AML-193 (cell line): ENCODE data around the gene ZNF385D.

Source experiments
- DNase-seq, 2 experiments: peaks; one replicate each; lab custom pipeline; 2025; lab: John Stamatoyannopoulos, UW

The ZNF385D gene

GRCh38 chr3:21670386-21670785 is 80.6 kb downstream of the ZNF385D start:
- no peak for DNase-seq

GRCh38 chr3:21668012-21668411 is 83.0 kb downstream of the ZNF385D start:
- DNase-seq = no peak

DNA sequence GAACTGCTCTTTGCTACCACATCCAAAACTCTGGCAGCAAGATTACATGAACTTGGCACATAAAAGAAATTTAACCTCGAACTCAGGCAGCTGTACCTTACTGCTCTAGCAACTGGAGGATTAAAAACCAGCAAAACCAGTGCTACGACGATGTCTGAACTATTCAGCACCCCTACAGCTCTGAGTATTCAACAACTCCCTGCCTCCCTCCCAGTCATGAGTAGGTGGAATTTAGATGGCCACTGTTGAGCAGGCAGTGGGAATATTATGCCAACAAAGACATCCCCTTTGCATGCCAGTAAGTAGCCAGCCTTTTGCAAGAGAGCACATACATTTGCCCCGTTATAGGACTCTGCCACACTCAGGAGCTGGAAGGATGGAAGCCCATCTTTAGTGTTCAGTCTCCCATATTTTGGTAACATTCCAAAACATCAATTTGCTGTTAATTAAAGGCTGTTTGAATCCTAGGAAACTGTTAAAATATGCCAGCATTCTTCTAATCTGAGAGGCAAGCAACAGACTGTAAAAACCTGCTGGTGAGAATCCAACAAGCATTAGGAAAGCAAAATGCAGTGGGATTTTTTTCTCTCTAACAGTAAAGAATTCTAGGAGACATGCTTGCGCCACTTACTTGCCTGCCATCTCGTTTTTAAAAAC is 85.4 kb downstream of the ZNF385D start:
- no peak for DNase-seq

DNA sequence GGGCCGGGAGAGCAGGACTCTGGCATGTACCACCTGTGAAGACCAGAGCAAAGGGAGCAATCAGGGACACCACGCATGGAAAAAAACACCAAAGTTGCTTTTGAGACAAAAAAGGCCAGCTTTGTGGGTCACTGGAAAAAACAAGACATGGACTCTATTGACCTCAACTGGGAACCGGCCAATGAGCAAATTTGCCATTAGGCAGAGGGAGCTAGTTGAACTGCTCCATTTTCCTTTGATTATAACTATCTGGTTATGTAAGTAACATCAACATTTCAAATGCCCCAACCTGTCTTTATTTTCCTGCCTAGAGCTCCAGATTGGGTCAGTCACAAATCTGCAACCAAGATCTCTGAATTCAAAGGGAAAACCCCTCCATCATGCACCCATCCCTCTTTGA is 86.0 kb downstream of the ZNF385D start:
- no peak for DNase-seq

DNA sequence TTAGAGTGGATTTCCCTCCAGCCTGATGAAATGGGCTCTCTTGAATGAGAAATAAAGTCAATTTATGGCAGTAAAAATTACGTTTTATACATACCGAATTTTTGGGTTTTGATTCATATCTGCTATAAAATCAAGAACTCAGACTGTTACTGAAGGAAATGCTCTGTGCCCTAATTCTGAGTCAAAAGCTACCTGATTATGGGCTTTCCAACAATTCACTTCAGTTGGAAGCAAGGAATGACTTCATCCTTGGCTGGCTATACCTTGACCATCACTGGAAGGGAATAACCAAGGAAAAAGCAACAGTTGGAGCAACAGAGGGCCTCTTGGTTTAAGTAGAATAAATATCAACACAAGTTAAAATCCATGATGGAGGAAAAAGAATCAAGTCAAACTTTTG is 88.6 kb downstream of the ZNF385D start:
- DNase-seq = no peak

- no peak for DNase-seq
Observed at GRCh38 chr3:21654662-21655061, 96.3 kb downstream of the ZNF385D start.

- DNase-seq = no peak
Observed at GRCh38 chr3:21654241-21654640, 96.8 kb downstream of the ZNF385D start.

DNA sequence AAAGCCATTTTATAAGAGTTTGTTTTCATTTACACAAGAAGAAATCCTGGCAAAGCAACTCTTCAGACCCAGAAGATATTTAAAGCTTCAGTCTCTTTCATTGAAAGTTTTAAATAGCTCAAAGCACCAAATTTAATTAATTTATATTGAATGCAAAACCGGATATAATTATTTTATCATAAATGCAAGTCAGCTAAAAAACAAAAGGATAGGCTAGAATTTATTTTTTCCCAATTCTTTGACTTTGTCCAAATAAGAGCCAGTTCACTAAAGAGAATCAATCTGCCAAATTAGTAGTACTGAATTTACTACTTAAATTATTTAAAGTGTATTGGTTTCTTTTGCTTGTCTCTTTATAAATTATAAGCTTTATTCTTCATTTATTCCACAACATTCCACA is 101.5 kb downstream of the ZNF385D start:
- no peak for DNase-seq

DNA sequence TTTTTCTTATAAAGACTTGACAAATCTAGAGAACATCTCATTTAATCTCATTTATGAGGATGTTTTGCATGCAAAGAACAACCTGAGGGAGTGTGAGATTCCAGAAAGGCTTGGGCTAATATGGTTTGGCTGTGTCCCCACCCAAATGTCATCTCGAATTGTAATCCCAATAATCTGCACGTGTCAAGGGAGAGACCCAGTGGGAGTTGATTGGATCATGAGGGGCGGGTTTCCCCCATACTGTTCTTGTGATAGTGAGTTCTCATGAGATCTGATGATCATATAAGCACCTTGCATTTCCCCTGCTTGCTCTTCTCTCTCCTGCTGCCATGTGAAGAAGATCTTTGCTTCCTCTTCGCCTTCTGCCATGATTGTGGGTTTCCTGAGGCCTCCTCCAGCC is 103.0 kb downstream of the ZNF385D start:
- DNase-seq = no peak

GRCh38 chr3:21645121-21645897 is 105.7 kb downstream of the ZNF385D start:
- no peak for DNase-seq

GRCh38 chr3:21644268-21644667 is 106.7 kb downstream of the ZNF385D start:
- DNase-seq = no peak

DNA sequence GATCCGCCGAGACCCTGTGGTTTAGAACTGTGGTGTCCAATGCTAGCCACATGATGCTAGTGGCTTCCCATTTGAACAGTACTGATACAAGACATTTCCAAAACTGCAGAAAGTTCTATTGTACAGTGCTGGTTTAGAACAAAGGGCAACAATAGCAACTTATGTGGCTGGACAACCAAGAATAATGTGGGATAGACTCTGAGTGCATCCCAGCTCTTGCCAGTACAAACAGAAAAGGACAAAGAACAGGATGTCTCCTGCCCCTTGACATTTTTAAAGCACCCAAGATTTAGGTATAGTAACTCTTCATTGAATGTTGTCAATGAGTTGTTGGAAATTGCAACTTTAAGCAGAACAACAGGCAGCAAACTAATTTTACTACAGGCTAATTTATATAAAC is 107.3 kb downstream of the ZNF385D start:
- DNase-seq = no peak

DNA sequence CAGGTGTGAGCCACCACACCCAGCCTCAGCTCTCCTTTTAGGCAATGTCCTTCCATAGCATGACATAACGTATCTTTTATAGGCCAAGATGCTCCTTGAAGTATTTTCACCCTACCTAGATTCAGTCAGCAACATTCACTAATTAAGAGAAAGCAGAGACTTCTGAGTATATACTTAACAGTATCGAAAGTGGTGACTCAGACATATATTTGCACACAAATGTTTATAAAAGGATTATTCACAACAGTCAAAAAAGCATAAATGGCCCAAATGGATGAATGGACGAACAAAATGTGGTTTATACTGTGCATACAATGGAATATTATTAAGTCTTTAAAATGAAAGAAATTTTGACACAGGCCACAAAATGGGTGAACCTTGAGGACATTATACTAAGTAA is 108.6 kb downstream of the ZNF385D start:
- no peak for DNase-seq

GRCh38 chr3:21641959-21642358 is 109.1 kb downstream of the ZNF385D start:
- DNase-seq = no peak

- no peak for DNase-seq
Observed at GRCh38 chr3:21638488-21638887, 112.5 kb downstream of the ZNF385D start.

DNA sequence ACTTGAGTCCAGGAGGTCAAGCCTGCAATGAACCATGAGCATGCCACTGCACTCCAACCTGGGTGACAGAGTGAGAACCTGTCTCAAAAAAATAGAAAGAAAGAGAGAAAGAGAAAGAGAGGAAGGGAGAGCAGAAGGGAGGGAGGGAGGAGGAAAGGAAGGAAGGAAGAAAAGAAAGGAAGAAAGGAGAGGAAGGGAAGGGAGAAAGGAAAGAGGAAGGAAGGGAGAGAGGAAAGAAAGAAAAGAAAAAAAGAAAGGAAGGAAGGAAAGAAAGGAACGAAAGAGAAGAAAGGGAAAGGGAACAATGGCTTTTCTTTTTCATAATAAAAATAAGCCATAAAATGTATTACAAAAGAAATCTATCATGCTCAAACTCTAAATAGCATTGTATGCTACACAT is 116.9 kb downstream of the ZNF385D start:
- DNase-seq = no peak

- DNase-seq = no peak
Observed at GRCh38 chr3:21624524-21624923, 126.5 kb downstream of the ZNF385D start.

GRCh38 chr3:21621181-21621651 is 129.8 kb downstream of the ZNF385D start:
- DNase-seq = no peak

GRCh38 chr3:21620511-21621155 is 130.4 kb downstream of the ZNF385D start:
- no peak for DNase-seq

GRCh38 chr3:21618695-21619094 is 132.3 kb downstream of the ZNF385D start:
- no peak for DNase-seq

GRCh38 chr3:21613372-21614070 is 137.5 kb downstream of the ZNF385D start:
- no peak for DNase-seq

DNA sequence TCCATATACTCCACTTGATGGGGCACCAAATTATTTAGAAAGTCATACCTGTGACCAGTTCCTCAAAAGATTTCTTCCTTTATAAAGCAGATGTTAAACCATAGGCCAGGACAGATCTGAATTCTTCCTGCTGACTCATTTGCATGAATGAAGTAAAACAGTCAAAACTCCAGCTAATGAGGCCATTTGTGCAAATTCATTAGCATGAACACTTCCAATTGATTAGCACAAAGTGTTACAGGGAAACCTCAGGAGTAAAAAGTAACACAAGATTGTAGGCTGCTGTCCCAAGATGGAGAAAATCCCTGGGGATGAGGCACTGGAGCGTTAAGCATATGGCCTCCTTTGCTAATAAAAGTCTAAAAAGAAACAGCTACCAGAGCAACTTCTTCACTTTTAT is 149.8 kb downstream of the ZNF385D start:
- no peak for DNase-seq

DNA sequence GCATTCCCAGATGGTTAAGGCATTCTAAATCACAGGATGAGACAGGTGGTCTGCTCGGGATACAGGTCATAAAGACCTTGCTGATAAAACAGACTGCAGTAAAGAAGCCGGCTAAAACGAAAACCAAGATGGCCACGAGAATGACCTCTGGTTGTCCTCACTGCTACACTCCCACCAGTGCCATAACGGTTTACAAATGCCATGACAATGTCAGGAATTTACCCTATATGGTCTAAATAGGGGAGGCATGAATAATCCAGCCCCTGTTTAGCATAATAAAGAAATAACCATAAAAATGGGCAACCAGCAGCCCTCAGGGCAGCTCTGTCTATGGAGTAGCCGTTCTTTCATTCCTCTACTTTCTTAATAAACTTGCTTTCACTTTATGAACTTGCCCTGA is 151.1 kb downstream of the ZNF385D start:
- no peak for DNase-seq
